Liver (tissue), 9 donors: ENCODE results near the gene ATP5IF1. TPM values are rescaled to one million over a fixed set of nuclear protein-coding genes. Genes with fewer than 3 reads are reported as not detected.
A peak's percentile ranks its signal among the peaks of the same experiment; 100 is the strongest.

Source experiments
- DNase-seq: peaks from one replicate; pipeline ENCODE4 v3.0.0-alpha.2; 2017; ENCODE audit warnings: low spot score
- H3K27ac ChIP-seq, 2 donors: one replicate each; pipeline ENCODE4 v1.7.0; 2013; ENCODE audit warnings: inconsistent platforms in 2 of 2, low read length in 2 of 2, control low read depth in 1 of 2, low read depth in 1 of 2, mild to moderate bottlenecking in 1 of 2
- H3K27me3 ChIP-seq, 4 donors: one replicate each; pipeline versions ENCODE4 v1.6.1 to v1.7.0; 2013; ENCODE audit warnings: low read length in 3 of 4, inconsistent platforms in 1 of 4, mild to moderate bottlenecking in 1 of 4, moderate library complexity in 1 of 4; ENCODE audit not compliant: control insufficient read depth in 4 of 4, insufficient read depth in 4 of 4
- H3K36me3 ChIP-seq, 4 donors: one replicate each; pipeline versions ENCODE4 v1.6.1 to v1.7.0; 2013; ENCODE audit warnings: low read length in 3 of 4, mild to moderate bottlenecking in 3 of 4, low read depth in 1 of 4, moderate library complexity in 1 of 4; ENCODE audit not compliant: control insufficient read depth in 4 of 4, insufficient read depth in 3 of 4
- H3K4me1 ChIP-seq, 4 donors: one replicate each; pipeline versions ENCODE4 v1.6.1 to v1.7.0; 2013; ENCODE audit warnings: low read length in 3 of 4, mild to moderate bottlenecking in 3 of 4, moderate library complexity in 1 of 4; ENCODE audit not compliant: control insufficient read depth in 4 of 4, insufficient read depth in 4 of 4
- H3K4me3 ChIP-seq, 3 donors: one replicate each; pipeline versions ENCODE4 v1.6.1 to v1.7.0; 2013; ENCODE audit warnings: low read length in 3 of 3, control low read depth in 1 of 3, low read depth in 1 of 3, mild to moderate bottlenecking in 1 of 3
- H3K9ac ChIP-seq, 2 donors: one replicate each; pipeline ENCODE4 v1.7.0; 2013; ENCODE audit warnings: low read length in 2 of 2, mild to moderate bottlenecking in 2 of 2, moderate library complexity in 2 of 2, control low read depth in 1 of 2, low read depth in 1 of 2
- H3K9me3 ChIP-seq, 4 donors: one replicate each; pipeline versions ENCODE4 v1.6.1 to v1.7.0; 2013; ENCODE audit warnings: low read length in 3 of 4; ENCODE audit not compliant: control insufficient read depth in 4 of 4
- ATF3 ChIP-seq: IDR thresholded peaks from 2 replicates; pipeline ENCODE4 v1.6.1; 2016; ENCODE audit warnings: antibody characterized with exemption
- CTCF ChIP-seq: fragments of 150-350 bp; IDR thresholded peaks from 2 replicates; pipeline ENCODE4 v1.5.1; 2017; ENCODE audit warnings: improper control_type of control experiment, low read depth, low read length; ENCODE audit not compliant: missing input control
- EGR1 ChIP-seq, 2 donors: IDR thresholded peaks; 2 replicates each; pipeline ENCODE4 v1.6.1; 2016 to 2018; ENCODE audit warnings: antibody characterized with exemption in 2 of 2, low read depth in 2 of 2
- FOXA1 ChIP-seq: IDR thresholded peaks from 2 replicates; pipeline ENCODE4 v1.6.1; 2016; ENCODE audit warnings: antibody characterized with exemption
- FOXA2 ChIP-seq: IDR thresholded peaks from 2 replicates; pipeline ENCODE4 v1.6.1; 2016; ENCODE audit warnings: antibody characterized with exemption
- GABPA ChIP-seq, 2 donors: IDR thresholded peaks in 1 of 2; conservative IDR thresholded peaks in 1 of 2; 2 replicates each; pipeline ENCODE4 v1.6.1; 2016; ENCODE audit warnings: antibody characterized with exemption in 2 of 2, mild to moderate bottlenecking in 1 of 2, moderate library complexity in 1 of 2
- HNF4A ChIP-seq, 2 donors: conservative IDR thresholded peaks; 2 replicates each; pipeline ENCODE4 v1.6.1; 2016; ENCODE audit warnings: antibody characterized with exemption in 2 of 2, mild to moderate bottlenecking in 2 of 2
- HNF4G ChIP-seq: IDR thresholded peaks from 2 replicates; pipeline ENCODE4 v1.6.1; 2016; ENCODE audit warnings: antibody characterized with exemption
- JUND ChIP-seq, 2 donors: IDR thresholded peaks; 2 replicates each; pipeline ENCODE4 v1.6.1; 2016; ENCODE audit warnings: antibody characterized with exemption in 2 of 2
- MAX ChIP-seq: IDR thresholded peaks from 2 replicates; pipeline ENCODE4 v1.6.1; 2016; ENCODE audit warnings: antibody characterized with exemption
- NR2F2 ChIP-seq: IDR thresholded peaks from 2 replicates; pipeline ENCODE4 v1.6.1; 2016; ENCODE audit warnings: antibody characterized with exemption
- RAD21 ChIP-seq, 2 donors: IDR thresholded peaks; 2 replicates each; pipeline ENCODE4 v1.6.1; 2016; ENCODE audit warnings: antibody characterized with exemption in 2 of 2, mild to moderate bottlenecking in 2 of 2
- REST ChIP-seq: IDR thresholded peaks from 2 replicates; pipeline ENCODE4 v1.6.1; 2016; ENCODE audit warnings: antibody characterized with exemption, mild to moderate bottlenecking
- RXRA ChIP-seq, 2 donors: IDR thresholded peaks; 2 replicates each; pipeline ENCODE4 v1.6.1; 2017 to 2018; ENCODE audit warnings: antibody characterized with exemption in 2 of 2, mild to moderate bottlenecking in 1 of 2
- SP1 ChIP-seq: IDR thresholded peaks from 2 replicates; pipeline ENCODE4 v1.6.1; 2018; ENCODE audit warnings: antibody characterized with exemption, mild to moderate bottlenecking
- TAF1 ChIP-seq: conservative IDR thresholded peaks from 2 replicates; pipeline ENCODE4 v1.6.1; 2016; ENCODE audit warnings: antibody characterized with exemption, mild to moderate bottlenecking
- YY1 ChIP-seq: IDR thresholded peaks from 2 replicates; pipeline ENCODE4 v1.6.1; 2016; ENCODE audit warnings: antibody characterized with exemption, mild to moderate bottlenecking
- ZBTB33 ChIP-seq: IDR thresholded peaks from 2 replicates; pipeline ENCODE4 v1.6.1; 2016; ENCODE audit warnings: antibody characterized with exemption
- WGBS: extraction: QIAGEN DNeasy Blood & Tissue Kit; methylation state at CpG from one replicate; pipeline ENCODE4 v1.1.7; 2013; 5-methylcytosine and 5-hydroxymethylcytosine counted together
- polyA plus RNA-seq, 2 donors: library from polyadenylated mRNA; stranded (reverse) in 1 of 2; unstranded in 1 of 2; fragments of 200-250 nt in 1 of 2; fragments of >200 nt in 1 of 2; fragmentation: Nextera tagmentation in 1 of 2; extraction: Ambion mirVana in 1 of 2; gene quantifications; one replicate each; pipeline versions ENCODE4 v1.2.1 to v1.2.3, GENCODE V29; 2013 to 2015
- total RNA-seq, 2 donors: library from RNA; depleted of rRNA; stranded (reverse); fragments of >200 nt; gene quantifications; one replicate each; pipeline ENCODE4 v1.2.3, GENCODE V29; 2014
- donor health status: healthy.
- donor health status: healthy.
- donor health status: healthy.
- donor health status: healthy.
- donor health status: healthy.

ATP5IF1 gene
- total and polyA plus RNA-seq, 4 donors: 136 to 456 (median 168) TPM

- H3K36me3 ChIP-seq: peaks cover 13 to 35% (median 23%) of the 10 kb centered on the region in 4 donors
- WGBS: 31% methylated on average over 2 of the region's 2 CpGs
- DNase-seq: no peak
These were observed 33.6 kb downstream of the ATP5IF1 start for GRCh38 chr1:28269529-28269928.

More at GRCh38 chr1:28269529-28269928, 33.6 kb downstream of the ATP5IF1 start:
- Histone ChIP-seq H3K4me3 (no peak overlapping the region), H3K27ac (peak overlapping the region in 1 of 2 donors; percentile 70), H3K9me3 (no peaks in the 10 kb centered on the region), H3K4me1 (peaks cover 22 to 53% (median 45%) of the 10 kb centered on the region in 4 donors), H3K9ac (no peak overlapping the region), H3K27me3 (no peaks in the 10 kb centered on the region)
- TF ChIP-seq REST (no peak), FOXA2 (peak; percentile 72), CTCF (no peak), YY1 (peak; percentile 40), EGR1 (IDR thresholded peaks at IDR 0.05; ENCODE audit: low read depth in 2 of 2) (no peak), MAX (no peak), SP1 (peak; percentile 28), TAF1 (no peak), NR2F2 (no peak), RAD21 (IDR thresholded peaks at IDR 0.05) (peak; percentile 20 to 40), HNF4G (no peak), ZBTB33 (no peak), HNF4A (conservative IDR thresholded peaks at IDR 0.05) (peak; percentile 36 to 64), JUND (IDR thresholded peaks at IDR 0.05) (no peak), GABPA (IDR thresholded peaks at IDR 0.05 in 1 of 2, conservative IDR thresholded peaks at IDR 0.05 in 1 of 2) (no peak), RXRA (IDR thresholded peaks at IDR 0.05) (peak in 1 of 2 donors; percentile 27), ATF3 (no peak), FOXA1 (no peak)
